D721Med (cell line): ENCODE results near the gene CGREF1.
A peak's percentile ranks its signal among the peaks of the same experiment; 100 is the strongest.

Experiments used
- DNase-seq: peaks from one replicate; pipeline ENCODE4 v3.0.0; 2011; ENCODE audit warnings: low spot score; ENCODE audit not compliant: insufficient read length
- FAIRE-seq: peaks from 2 replicates; lab custom pipeline; 2011; peaks lifted over from hg19 to GRCh38; lab: Jason Lieb, UNC
- TF ChIP-seq, protein P1 (sequence below): IDR thresholded peaks from 2 replicates; pipeline ENCODE4 v1.5.1; 2012; ENCODE audit warnings: mild to moderate bottlenecking, control low read depth; ENCODE audit not compliant: insufficient read depth; ENCODE audit errors: missing control alignments

The CGREF1 gene

DNA sequence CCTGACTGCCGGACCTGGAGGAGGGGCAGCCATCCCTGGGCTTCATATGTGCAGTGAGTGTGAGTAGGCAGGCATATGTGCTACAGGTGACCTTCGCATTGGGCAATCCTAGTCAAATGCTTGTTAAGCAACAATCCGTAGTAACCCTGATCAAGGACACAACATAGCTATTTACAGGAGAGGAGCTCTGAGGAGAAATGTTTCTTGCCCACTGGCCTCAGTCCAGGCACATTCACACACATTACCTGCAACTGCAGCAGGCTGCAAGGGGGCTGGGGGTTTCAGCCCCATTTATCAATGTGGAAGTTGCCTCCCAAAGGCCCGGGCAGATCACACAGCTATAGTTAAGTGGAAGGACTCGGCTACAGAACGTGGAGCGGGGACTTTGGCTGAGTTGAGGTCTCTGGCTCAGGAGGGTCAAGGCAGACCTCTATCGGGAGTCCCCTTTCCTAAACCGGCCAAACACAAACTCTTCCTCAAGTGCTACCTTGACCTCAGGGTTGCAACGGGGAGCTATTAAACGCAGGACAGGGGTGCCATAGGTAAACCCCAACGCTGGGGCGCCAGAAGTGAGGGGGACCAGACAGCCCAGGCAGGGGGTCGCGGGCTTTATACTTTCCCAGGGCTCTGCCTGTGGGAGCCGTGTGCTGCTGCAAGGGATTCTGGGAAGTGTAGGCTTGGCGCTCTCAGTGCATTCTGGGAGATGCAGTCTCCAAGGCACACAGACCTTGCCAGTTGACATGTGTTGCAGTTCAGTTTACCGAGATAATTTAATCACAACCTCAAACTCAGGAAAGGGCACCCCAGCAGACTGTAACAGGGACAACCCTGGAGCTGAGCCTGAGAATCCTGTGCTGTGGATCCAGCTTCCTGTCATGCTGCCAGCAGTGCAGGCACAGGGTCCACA, 22.9 kb downstream of the CGREF1 start:
- FAIRE-seq (no peak), DNase-seq (peak; percentile 91)
- TF ChIP-seq, protein P1, sequence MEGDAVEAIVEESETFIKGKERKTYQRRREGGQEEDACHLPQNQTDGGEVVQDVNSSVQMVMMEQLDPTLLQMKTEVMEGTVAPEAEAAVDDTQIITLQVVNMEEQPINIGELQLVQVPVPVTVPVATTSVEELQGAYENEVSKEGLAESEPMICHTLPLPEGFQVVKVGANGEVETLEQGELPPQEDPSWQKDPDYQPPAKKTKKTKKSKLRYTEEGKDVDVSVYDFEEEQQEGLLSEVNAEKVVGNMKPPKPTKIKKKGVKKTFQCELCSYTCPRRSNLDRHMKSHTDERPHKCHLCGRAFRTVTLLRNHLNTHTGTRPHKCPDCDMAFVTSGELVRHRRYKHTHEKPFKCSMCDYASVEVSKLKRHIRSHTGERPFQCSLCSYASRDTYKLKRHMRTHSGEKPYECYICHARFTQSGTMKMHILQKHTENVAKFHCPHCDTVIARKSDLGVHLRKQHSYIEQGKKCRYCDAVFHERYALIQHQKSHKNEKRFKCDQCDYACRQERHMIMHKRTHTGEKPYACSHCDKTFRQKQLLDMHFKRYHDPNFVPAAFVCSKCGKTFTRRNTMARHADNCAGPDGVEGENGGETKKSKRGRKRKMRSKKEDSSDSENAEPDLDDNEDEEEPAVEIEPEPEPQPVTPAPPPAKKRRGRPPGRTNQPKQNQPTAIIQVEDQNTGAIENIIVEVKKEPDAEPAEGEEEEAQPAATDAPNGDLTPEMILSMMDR, result no peak

GRCh38 chr2:27095427-27095744, 23.5 kb downstream of the CGREF1 start:
- DNase-seq, result no peak
- TF ChIP-seq, protein P1, result no peak
- FAIRE-seq, result no peak

- TF ChIP-seq, protein P1, result no peak
- FAIRE-seq, result no peak
Observed at GRCh38 chr2:27094353-27094984, 24.5 kb downstream of the CGREF1 start.

GRCh38 chr2:27093430-27094352, 25.2 kb downstream of the CGREF1 start:
- TF ChIP-seq, protein P1, result no peak
- FAIRE-seq, result no peak

More at GRCh38 chr2:27094353-27094984, 24.5 kb downstream of the CGREF1 start:
- no peak for DNase-seq

DNA sequence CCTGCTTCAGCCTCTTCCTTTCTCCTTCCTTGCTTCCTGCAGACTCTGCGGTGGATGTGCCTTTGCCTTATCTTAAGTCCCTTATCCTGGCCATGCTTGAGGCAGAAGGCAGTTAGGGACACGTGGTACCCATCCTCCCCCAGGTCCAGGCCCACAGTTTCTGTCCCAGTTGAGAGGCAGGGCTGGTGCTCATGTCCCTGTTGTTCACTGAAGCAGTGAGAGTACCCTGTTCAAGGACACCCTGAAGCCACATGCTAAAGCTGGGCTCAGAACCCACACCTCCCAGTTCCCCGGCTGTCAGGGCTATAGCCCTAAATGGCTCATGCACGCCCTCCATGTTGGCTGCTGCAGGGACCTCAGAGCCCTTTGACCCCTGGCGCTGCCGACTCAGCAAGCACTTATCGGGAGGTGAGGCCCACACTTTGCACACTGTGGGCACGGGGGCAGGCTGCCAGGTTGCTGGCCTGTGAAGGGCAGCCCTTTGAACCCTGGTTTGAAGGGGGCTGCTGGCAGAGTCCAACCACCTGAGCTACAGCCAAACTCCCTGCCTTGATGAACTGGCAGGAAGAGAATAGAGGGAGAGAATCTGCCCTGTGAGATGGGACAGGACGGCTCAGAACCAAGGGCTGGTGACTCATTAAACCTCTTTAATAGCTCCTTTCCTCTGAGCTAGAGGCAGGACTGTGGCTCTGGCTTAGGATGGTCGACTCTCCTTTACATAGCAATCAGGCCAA, 26.1 kb downstream of the CGREF1 start:
- DNase-seq (no peak), FAIRE-seq (no peak)
- TF ChIP-seq, protein P1, result no peak

More at GRCh38 chr2:27093430-27094352, 25.2 kb downstream of the CGREF1 start:
- DNase-seq, result peak; percentile 66
